ENCODE results near the gene PHTF1.

Gene PHTF1

DNA sequence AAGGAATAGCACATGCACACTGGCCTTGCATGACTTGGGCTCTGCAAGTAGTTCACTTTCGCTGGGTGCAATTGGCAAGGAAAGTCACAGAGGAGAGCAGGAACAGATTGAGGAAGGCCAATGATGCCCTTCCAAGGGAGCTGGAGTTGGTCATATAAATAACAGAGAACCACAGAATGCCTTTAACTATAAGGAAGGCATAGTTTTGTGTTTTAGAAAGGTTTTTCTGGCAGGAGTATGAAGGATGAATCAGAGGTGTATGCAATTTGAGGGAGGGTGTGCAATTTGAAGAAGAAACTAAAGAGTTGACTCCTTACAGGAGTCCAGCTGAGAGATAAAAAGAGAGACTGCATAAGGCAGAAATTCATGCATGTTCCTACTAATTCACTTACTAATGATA is 112.1 kb downstream of the PHTF1 start:
- DNase-seq (ENCODE audit: low read depth, low spot score): no peak
- no peak overlapping the region for H3K4me3 ChIP-seq (ENCODE audit: low read length)

All from Jurkat, Clone E6-1 (cell line).